ENCODE results near the gene GSTM2.

DNA sequence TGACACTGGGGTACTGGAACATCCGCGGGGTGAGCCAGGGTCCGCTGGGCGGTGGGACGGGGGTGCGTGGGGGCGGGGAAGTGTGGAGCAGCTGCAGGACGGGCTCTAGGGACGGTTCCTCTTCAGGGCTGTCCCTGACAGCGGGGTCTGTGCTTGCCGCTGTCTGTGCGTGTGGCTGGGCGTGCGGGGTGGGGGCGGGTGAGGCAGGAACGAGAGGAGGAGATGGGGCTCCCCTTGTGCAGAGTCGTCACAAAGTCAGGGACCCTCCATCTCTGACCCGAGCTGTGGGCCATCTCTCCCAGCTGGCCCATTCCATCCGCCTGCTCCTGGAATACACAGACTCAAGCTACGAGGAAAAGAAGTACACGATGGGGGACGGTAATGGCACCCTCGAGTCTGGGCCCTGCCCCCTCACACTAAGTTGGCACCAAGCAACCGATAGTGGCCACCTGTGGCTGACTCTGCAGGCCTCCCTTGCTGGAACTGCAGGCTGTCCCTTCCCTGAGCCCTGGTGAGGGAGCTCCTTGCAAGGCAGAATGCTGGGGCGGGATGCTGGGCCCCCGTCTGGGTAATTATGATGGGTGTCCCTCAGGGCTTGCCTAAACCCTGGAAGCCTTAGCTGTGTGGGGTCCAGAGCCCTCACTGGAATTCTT lies 392 bp downstream of the GSTM2 start:
- TF ChIP-seq, protein P1, sequence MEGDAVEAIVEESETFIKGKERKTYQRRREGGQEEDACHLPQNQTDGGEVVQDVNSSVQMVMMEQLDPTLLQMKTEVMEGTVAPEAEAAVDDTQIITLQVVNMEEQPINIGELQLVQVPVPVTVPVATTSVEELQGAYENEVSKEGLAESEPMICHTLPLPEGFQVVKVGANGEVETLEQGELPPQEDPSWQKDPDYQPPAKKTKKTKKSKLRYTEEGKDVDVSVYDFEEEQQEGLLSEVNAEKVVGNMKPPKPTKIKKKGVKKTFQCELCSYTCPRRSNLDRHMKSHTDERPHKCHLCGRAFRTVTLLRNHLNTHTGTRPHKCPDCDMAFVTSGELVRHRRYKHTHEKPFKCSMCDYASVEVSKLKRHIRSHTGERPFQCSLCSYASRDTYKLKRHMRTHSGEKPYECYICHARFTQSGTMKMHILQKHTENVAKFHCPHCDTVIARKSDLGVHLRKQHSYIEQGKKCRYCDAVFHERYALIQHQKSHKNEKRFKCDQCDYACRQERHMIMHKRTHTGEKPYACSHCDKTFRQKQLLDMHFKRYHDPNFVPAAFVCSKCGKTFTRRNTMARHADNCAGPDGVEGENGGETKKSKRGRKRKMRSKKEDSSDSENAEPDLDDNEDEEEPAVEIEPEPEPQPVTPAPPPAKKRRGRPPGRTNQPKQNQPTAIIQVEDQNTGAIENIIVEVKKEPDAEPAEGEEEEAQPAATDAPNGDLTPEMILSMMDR (IDR thresholded peaks at IDR 0.05) = no peak
- TF ChIP-seq EP300 (IDR thresholded peaks at IDR 0.05) = no peak
- TF ChIP-seq POLR2AphosphoS5 (IDR thresholded peaks at IDR 0.05) = no peak
